RPMI7951 (cell line): Measurements from ENCODE around the gene C2orf81. TPM values are rescaled to one million over a fixed set of nuclear protein-coding genes. Genes with fewer than 3 reads are reported as not detected.
"Not testable (repeated sequence)": the region's sequence is repeated elsewhere in the genome, so short reads cannot be mapped to it uniquely, and the experiment has no call there.

Experiments
- DNase-seq: peaks from one replicate; pipeline ENCODE4 v3.0.0-alpha.2; 2012; ENCODE audit warnings: low read depth
- total RNA-seq: library from RNA; depleted of rRNA; stranded (reverse); fragments of >200 nt; shearing (Covaris generic); gene quantifications from 2 replicates; pipeline ENCODE4 v1.2.3, GENCODE V29; 2014

Gene C2orf81
- total RNA-seq, 1 experiment from 2014 or later: 1.2 TPM

DNA sequence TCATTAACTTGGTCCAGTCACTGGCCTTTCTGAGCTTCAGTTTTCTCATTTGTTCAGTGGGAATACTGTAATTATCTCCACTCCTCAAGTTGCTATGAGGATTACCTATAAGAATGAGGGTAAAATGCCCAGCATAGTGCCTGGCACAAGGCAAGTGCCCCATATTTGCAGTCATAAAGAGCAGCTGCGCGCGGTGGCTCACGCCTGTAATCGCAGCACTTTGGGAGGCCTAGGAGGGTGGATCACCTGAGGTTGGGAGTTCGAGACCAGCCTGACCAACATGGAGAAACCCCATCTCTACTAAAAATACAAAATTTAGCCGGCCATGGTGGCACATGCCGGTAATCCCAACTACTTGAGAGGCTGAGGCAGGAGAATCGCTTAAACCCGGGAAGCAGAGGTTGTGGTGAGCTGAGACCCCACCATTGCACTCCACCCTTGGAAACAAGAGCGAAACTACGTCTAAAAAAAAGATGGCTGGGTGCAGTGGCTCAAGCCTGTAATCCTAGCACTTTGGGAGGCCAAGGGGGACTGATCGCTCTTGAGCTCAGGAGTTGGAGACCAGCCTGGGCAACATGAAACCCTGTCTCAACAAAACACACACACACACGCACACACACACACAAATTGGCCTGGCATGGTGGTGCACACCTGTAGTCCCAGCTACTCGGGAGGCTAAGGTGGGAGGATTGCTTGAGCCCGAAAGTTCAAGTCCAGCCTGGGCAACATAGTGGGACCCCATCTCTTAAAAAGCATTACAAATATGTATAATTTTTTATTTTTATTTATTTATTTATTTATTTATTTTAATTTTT, 21.3 kb upstream of the C2orf81 start:
- not testable (repeated sequence) for DNase-seq

DNA sequence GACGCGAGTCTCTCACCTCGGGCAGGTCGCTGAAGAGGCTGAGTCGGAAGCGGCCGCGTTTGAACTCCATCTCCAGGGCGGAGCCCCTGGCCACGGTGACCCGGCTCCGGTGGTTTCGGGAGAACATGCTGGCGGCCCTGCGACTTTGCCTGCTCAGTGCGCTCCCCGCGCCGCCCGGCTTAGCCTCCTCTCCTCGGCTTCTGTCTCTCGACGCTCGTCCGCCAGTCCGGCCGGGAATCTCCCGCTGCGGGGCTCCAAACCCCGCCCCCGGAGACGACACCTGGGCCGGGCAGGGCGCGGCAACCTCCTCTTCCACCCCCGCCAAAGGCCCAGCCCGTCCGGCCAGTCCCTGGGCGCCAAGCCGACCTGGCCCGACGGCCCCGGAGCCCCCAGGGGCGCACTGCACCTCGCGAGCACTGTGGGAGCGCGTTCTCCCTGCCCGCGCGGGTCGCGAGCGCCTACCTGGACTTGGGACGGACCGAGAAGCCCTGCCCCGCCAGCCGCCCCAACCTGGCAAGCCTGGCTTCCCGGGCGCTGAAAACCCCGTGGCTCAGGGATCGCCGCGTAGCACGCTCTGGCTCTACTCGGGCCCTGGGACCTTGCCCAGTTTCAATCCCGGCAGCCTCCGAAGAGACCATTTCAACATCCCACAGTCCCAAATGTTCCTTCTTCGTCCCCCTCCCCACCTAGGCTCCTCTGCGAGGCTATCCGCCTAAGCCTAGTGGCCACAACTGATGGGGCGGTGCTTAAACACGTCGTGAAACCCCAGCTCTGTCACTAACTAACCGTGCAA, 20.5 kb upstream of the C2orf81 start, which contains the start of gene RTKN:
Gene RTKN (minus strand): TSS at position 248 of the 793 bp plus-strand sequence. CDS start 121 bp downstream, at position 127.
- DNase-seq: no peak

DNA sequence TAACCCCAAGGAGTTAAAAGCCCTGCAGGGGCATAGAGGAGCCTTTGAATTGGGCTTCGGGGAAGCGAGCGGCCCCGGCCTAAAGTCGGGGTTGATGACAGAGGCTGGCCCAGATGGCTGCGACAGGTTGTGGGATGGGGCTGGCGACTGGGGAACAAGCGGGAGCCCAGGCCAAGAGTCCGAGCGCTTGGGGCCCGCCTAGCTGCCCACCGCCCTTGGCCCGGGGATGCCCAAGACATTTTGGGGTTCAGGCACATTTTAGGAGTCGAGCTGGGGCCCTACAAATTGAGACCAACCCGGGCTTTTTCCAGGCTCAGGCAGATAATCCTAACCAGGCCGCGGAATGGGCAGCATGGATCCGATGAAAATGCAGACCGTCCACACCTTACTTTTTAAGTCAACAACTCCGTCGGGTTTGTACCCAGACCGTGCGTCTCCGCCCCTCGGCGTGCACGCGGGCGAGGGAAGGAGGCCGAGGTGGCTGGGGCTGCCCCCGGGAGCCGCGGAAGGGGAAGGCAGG, 19.8 kb upstream of the C2orf81 start:
- no peak for DNase-seq

DNA sequence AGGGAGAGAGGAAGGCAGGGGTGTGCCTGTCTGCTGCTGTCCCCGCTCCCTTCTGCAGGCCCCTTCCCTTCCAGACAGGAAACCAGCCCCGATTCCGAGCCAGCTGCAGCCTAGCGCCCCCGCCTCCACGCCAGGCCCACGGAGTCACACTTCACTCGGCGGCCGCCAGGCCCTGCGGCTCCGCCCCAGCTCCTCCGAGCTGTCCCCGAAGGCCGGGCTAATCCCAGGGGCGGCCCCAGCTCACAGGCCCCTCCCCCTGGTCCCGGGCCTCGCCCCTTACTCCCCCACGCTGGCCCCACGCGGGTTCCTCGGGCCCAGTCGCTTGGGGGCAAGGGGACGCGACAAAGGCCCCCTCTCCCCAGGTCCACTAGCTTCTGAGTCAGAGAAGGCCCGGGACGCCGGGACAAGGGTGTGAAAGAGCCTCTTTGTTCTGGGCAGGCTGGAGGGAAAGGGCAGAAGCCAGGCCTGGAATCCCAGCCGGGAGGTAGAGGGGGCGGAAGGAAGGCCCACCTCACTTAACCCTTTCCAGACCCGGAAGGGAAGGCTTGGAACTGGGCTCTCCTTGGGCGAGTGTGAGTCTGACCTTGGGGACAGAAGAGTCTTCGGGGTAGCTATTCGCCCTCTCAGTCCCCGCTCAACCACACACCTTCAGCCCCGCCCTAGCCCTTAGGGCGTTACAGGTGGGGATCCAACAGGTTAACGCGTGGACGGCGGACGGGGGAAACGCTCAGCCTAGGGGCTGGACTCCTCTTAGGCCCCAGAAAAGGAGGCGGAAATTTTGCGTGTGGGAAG, 19.2 kb upstream of the C2orf81 start:
- peak; percentile 87 for DNase-seq

DNA sequence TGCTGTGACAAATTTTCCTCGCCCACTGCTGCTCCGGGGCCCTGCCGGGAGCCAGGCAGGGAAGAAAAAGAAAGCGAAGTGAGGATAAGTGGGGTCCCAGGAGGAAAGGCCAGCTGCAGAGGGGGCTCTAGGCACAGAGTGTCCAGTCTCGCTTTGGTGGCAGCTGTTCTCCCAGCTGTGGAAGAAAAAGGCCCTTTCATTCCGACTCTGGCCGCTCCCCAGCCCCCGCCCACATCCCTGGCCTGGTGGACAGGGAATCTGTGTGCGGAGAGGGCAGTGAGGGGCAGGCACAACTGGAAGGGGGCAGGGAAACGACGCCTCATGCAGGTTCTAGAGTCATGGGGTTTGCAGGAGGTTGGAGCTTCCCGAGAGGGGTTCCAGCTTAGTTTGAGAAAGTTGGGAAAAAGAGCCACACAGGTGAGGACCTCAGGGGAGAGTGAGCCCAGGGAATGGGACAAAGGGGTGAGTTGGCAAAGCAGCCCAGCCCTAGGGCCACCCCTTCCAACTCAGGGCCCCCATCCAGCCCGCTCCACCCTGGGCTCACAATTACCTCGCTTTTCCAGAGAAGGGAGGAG, 18.5 kb upstream of the C2orf81 start:
- peak; percentile 76 for DNase-seq

DNA sequence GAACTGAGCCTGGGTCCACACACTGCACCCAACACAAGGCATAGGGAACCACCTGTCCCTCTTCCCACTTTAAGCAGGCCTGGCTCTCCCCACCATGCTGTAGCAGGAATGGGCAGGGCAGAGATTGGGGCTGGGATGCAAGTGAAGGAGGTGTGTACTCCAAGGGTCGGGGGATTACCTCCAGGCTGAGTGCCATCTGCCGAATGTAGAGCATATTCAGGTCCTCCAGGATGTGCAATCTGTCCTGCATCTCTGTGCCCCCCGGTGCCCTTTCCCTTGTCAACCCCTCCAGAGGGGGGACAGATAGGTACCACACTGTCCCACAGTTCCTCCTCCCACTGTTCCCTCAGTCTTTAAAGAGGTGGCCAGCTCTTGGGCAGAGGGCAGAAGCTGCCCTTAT, 18.0 kb upstream of the C2orf81 start:
- no peak for DNase-seq

DNA sequence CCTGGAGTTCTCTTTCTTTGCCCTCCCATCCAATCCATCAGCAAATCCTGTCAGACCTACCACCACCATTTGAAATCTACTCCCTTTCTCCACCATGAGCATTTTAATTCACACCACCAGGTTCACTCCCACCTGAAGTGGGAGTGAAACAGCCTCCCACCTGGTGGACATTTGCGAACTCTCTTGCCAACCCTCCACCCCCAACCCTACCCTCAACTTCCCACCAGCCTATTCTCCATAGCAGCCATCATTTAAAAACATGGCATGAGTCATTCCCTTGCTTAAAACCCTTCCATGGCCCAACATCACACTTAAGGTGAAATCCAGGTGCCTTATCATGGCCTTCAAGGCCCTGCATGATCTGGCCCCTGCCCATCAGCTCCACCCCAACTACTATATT, 16.8 kb upstream of the C2orf81 start:
- DNase-seq: no peak

DNA sequence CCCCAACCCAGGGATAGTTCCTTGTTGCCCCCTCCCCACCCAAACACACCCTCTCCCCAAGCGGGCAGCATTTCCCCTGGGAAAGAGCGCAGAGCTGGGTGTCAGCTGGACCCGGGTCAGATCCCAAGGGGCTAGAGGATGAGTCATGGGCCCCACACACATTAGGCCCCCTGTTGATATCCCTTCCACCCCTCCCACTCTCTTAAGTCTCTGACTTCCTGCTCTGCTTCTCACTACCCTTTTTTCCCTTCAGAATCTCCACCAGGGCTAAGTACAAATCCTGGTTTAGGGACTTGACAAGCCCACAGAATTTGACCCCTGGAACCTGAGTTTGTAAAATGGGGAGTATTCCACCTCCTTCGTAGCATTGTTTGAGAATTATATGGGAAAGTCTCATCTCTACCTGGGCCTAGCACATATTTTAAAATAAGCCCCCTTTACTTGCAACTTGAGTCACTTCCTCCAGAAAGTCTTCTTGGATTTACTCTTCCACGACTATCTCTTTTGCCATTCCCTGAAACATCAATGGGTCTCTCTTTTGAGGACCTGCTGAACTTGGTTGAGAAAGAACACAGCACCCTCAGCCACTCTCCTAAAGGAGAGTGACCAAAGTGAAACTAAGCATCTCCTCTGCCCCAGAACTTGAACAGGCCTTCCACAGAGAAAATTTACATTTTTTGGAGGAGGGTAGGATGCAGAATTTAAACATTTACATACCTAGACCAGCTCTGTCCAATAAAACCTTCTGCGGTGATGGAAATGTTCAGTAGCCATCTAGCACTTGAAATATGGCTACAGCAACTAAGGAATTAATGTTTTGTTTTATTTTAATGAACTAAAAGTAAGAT, 15.7 kb upstream of the C2orf81 start:
- no peak for DNase-seq

DNA sequence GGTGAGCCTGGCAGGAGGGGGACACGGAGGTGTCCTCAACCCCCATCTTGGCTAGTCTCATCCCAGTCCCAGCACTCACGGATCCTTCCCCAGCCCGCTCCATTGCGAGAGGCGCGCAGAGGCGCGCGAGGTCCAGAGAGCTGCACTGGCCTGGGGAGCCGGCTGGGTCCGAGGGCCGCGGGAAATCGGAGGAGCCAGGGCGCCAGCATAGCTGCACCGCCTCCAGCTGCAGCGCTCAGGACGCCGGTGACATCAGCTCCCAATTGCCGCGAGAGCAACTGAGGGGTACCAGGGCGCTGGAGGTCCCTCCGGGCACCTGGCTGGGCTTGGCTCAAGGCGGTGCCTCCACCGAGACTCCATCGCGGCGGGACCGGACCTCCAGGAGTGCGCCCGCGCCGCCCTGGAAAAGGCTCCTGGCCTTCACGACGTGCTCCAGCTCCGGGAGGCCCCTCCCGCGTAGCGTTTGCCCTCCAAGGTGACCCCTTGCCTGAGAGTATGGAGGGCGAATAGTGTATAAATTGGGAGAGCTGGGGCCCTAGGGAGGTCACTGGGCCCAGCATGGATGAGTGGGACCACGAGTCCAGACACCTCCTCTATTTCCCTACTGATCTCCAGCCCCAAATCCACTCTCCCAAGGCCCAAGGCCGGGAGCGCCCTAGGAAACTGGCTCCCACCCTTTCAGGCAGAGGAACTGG, 14.8 kb upstream of the C2orf81 start:
- no peak for DNase-seq

DNA sequence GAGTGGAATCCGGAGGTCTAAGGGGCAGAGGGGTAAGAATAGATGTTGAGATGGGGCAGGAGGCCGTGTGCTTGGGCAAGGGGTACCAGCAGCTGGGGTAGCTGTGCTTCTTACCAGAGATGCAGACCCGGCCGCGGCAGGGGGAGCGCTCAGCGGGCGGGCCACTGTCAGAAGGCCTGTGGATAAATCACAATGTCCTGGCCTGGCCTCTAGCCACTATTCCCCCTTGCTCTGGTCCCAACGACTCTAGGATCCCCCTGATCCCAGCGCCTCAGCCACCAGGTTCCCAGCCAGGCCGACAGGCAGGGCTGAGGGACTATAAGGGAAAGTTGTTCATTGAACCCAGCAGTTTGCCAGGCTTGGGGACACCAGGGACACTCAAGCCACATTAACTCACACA, 9.1 kb upstream of the C2orf81 start:
- no peak for DNase-seq

DNA sequence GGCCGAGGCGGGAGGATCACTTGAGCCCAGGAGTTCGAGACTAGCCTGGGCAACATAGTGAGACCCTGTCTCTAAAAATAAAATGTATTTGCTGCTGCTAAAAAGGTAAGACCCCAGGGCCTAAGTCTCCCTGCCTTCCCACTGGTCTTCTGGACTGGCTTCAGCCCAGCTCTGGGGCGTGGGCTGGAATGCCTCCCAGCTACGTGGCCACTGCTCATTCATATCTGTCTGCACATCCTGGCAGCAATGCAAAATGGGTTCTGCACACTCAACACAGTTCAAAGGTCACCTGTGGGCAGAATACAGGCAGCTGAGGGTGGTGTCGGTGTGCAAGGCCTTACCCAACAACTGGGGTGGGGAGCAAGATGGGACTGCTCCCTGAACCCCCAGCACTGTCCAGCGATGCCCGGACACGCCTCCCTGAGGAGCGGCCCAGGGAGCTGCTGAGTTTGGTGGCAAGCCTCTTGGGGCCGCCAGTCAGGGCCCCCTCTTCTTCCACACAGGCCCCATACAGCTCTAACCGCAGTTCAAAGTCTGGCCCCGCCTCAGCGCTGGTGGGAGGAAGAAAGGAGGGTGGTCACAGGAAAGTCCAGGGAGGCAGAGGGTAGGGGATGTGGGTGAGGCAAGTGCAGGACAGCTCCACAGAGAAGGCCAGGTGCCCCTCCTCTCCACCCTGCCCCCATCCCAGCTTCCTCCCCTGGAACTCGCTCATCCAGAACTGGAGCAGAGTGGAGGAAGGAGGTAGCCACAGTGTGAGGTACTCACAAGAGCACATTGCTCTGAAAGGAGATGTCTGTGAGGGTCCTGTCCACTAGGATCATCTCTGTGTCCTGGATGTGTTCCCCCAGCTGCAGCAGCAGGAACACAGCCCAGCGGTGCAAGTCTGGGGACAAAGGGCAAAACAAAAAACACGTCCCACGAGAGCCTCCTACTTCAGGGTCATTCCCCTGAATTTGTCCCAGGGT, 8.3 kb upstream of the C2orf81 start:
- DNase-seq: no peak

DNA sequence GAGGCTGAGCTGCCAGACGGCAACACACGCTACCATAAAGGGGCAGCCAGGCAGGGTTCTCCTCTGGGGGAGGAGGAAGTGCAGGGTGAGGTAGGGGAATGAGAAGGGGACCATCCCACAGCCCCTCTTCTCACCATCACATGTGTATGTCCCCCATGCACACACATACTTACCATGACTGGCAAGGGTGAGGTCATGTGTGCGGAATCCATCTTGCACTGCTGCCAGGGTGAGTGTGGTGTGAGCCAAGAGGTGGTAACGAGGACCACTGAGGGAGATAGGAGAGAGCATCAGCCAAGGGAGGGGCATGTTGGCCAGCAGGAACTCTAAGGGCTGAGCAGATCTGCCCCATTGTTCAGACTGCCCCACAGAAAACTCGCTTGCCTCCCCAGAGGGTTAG, 7.3 kb upstream of the C2orf81 start:
- no peak for DNase-seq

DNA sequence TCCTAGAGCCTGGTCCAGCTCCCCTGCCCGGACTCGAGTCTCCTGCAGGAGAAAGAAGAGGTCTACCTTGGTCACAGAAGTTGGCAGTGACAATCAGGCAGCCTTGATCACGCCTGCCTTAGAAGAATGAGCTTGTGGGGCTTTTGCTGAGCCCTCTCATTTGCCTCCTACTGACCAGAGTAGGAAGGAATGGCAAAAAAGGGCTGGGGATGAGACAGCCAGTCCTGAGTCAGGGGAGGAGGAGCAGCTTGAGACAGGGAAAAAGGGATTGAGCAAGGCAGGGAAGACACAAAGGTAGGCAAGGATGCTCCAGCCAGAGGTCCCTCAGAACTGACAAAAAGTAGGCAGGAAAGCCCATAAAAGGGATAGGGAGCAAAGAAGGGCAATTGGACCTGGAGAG, 6.1 kb upstream of the C2orf81 start:
- DNase-seq: no peak

DNA sequence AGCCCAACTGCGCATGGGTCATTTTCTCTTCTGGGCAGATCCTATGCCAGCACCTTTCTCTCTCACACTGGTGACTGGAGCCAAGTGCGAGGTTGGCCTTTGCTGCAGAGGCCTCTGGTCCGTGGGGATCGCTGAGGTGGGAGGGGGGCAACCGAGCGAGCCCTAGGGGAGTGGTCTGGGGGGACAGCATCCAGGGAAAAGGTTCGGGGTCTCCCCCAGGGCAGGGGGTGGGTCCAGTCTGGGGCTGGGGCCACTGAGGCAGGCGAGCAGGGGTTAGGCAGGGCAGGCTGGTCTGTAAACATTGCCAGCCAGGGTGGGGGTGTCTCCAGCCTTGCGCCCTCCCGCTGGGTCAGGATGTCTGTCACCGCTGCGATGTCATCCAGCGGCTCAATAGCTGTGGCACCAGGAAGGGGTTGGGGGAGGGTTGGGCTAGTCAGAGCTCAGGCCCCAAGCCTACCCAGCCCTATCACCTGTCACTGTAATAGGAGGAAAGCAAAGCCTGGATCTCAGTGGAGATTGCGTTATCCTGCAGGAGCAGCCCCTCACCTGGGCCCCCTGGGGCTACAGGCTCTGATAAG, 4.9 kb upstream of the C2orf81 start:
- DNase-seq: no peak

DNA sequence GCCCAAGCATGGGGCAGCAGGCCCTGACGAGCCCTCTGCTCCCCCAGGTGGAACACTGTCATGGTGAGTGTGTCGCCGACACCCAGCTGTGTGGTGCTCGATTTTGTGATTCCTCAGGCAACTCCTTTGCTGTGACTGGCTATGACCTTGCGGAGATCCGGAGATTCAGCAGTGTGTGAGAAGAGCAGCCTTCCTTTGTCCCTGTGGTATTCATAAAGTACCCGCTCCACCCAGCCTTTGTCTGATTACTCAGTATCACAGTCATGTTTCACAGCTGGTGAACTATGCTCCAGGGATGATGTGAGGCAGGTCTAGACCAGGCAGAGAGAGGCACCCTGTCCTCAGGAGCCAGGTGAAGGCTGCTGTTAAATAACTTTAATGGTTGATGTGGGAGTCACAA, 4.1 kb upstream of the C2orf81 start:
- DNase-seq: no peak

DNA sequence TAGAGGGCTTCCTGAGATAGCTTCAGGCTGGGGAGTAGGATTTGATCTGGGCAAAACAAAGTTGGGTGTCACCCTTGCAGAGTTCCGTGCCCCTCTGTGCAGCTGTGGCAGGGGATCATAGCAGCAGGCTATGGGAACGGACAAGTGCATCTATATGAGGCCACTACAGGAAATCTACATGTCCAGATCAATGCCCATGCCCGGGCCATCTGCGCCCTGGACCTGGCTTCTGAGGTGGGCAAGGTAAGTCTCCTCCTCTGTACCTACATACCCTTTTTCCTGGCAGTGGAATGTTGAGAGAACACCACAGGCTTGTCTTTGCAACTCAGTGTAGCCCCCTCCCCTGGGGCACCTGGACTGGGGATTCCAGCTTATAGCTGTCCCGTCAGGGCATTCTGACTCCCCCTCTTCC, 3.6 kb upstream of the C2orf81 start:
- no peak for DNase-seq

DNA sequence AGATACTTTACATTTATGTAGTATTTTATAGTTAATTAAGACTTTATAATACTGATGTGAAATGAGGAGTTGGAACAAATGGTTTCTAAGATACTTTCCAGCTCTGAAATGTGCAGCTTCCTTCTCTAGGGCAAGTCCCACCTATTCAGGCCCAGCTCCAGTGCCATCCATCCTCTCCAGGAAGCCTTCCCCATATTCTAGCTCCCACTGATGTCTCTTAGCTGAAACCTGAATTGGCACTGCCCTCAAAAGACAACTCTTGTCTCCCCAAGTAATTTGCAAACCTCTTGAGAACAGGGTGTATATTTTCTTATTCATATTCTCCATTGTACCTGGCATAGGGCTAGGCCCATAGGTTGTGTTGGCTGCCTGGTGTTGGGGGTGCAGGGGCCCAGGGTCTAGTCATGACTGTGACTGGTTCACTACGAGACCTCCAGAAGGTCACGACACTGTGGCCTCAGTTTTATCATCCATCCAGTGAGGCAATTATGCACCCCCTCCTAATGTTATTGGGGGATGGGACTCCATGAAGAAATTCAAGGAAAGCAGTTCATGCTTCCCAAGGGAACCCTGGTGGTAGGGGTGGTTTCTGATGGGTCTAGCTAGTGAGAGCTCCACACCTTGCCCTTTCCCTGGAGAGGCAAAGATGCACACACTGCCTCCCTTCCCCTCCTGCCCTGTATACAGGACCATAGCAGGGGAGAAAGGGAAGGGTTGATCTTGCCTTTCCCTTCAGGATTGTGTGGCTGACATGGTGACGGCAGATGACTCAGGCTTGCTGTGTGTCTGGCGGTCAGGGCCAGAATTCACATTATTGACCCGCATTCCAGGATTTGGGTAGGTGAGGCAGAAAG, 2.9 kb upstream of the C2orf81 start:
- DNase-seq: no peak
